ENCODE data around the gene IGFBPL1.

The IGFBPL1 gene

DNA sequence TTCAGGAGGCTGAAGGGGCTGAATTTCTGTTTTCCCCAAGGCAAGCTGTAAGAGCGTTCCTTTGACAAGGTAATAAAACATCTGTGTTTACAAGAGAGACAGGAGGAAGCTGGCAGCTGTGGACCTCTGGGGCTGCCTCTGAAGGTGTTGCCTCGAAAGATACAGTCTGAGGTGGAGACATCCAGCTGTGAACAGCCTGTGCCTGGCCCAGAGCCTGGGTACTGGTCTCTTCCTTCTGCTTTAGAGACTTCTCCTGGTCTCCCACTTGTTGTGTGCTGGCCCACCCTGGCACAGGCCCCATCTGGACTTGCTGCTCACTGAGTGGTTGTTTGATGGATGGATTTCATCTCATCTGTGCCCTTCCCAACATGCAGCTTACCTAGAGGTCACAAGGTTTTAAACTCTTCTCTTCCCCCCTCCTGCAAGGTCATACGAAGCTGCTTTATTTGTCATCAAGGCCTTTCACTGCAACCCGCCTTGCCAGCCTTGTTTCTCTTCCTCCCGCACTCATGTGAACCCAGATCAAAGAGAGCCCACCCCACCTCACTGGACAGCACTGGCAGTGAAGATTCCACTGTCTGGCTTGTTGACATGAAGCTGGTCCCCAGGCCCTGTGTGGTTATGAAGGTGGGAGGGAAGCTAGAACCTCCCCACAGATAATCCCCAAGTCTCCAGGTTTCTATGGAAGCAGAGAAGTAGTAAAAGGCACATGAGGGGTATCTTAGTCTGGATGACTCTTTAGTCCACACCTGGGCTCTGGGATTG lies 66.7 kb downstream of the IGFBPL1 start:
- DNase-seq (ENCODE audit: low read depth in 2 of 2), result no peak

DNA sequence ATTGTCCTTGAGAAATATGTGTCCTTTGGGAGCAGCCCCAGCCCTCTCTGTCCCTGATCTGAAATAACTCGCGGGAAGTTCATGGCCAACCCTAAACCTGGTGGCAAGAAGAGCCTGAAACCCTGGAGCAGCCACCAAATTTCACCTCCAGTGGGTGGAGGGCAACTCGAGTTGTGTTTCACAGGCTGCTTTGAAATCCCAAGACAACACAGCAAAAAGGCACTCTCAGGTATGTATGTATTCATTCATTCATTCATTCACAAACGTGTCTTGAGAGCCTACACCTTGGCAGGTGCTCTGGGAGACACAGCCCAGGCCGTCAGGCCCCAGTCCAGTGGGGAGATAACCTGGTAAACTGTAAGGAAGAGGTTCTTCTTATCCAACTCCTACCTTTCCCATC lies 67.4 kb downstream of the IGFBPL1 start:
- no peak for DNase-seq (ENCODE audit: low read depth in 2 of 2)

All from stimulated activated CD8-positive, alpha-beta memory T cell treated with anti-CD3 and anti-CD28 coated beads, Interleukin-7, amount 100 ng/mL, for 4 hours (primary cell).